GM19023 (cell line): ENCODE data around the gene IFIT2.
"Not testable (repeated sequence)": the region's sequence is repeated elsewhere in the genome, so short reads cannot be mapped to it uniquely, and the experiment has no call there.

Experiments
- ATAC-seq: cut with Tn5 transposase; IDR thresholded peaks from one replicate; pipeline ENCODE4 v1.9.1; 2021; ENCODE audit warnings: mild to moderate bottlenecking, moderate library complexity; ENCODE audit not compliant: unreplicated experiment

The IFIT2 gene

DNA sequence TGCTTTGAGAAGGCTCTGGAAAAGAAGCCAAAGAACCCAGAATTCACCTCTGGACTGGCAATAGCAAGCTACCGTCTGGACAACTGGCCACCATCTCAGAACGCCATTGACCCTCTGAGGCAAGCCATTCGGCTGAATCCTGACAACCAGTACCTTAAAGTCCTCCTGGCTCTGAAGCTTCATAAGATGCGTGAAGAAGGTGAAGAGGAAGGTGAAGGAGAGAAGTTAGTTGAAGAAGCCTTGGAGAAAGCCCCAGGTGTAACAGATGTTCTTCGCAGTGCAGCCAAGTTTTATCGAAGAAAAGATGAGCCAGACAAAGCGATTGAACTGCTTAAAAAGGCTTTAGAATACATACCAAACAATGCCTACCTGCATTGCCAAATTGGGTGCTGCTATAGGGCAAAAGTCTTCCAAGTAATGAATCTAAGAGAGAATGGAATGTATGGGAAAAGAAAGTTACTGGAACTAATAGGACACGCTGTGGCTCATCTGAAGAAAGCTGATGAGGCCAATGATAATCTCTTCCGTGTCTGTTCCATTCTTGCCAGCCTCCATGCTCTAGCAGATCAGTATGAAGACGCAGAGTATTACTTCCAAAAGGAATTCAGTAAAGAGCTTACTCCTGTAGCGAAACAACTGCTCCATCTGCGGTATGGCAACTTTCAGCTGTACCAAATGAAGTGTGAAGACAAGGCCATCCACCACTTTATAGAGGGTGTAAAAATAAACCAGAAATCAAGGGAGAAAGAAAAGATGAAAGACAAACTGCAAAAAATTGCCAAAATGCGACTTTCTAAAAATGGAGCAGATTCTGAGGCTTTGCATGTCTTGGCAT is 4.8 kb downstream of the IFIT2 start:
- ATAC-seq = no peak

DNA sequence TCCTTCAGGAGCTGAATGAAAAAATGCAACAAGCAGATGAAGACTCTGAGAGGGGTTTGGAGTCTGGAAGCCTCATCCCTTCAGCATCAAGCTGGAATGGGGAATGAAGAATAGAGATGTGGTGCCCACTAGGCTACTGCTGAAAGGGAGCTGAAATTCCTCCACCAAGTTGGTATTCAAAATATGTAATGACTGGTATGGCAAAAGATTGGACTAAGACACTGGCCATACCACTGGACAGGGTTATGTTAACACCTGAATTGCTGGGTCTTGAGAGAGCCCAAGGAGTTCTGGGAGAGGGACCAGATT is 5.4 kb downstream of the IFIT2 start:
- ATAC-seq = no peak

GRCh38 chr10:89308266-89308665 is 6.4 kb downstream of the IFIT2 start:
- ATAC-seq = no peak

- ATAC-seq = no peak
Observed at GRCh38 chr10:89308736-89309135, 6.9 kb downstream of the IFIT2 start.

DNA sequence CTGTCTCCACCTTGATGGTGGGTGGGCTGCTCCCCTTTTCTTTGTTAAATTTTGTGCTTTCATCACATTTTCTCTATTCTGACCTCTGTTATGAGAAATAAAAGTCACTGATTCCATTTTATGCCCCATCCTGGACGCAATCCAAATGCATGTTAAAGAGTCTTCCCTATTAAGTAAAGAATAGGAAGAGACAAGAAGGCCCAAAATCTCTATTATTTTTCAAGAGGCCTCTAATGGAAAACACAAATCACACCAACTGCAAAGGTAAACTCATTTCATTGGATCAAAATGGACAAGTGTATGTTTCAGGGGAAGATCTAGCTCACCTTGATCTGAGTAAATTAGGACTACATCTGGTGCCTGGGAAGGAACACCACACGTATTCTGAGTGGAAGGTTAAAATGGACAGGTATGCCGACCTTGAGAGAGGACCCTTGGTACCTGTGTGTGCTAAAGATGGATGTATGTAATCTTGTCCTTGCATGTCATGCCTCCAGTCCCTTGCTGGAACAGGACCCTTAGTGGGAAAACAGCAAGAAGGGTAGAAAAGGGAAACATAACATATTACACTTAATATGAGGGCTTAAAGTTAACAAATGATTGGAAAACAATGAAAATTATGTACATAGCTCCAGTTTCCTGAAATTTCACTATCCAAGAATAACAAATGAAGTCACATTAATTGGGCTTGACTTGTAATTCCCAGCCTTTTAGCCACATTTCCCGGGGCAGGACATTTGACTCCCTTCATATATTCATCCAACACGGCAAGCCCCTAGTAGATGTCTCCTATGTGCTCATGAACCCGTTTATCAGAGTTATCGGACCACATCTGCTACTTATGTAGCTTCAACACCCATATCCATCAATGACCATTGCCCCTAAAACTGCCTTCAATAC is 7.6 kb downstream of the IFIT2 start:
- no peak for ATAC-seq

DNA sequence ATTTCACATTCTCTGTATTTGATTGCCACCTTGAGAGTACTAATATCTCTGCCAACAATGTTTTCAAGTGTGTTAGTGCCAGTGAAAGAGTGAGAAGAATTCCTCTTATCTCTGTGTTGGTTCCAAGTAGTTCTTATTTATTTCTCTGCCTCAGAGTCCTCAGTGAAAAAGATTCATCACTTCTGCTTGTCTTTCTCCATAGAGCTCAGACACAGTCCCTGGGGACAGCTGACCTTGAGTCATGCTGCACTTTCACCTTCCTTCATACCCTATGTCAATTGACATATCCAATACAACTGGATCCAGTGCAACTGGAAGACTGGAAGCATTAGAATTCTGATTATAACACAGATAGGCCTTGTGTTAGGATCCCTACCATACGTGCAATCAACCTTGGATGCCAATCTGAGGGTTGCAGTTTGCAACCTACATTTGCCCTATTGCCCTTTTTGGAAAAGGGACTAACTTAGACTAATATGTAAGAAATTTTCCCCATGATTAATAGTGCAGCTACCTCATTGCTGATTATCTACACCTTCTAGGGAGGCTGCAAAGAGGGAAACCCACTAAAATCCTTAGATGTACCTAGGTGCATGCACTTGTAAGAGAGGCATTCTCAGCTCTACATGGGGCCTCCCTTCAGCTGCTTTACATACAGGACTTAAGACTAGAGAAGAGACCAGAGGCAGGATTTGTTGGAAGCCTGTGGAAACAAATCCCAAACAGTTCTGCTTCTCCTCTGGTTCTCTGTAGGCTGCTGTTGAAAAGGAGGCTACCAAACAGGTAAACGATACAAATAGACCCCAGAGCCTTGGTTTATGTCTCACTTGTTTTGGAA is 8.4 kb downstream of the IFIT2 start:
- ATAC-seq = no peak

DNA sequence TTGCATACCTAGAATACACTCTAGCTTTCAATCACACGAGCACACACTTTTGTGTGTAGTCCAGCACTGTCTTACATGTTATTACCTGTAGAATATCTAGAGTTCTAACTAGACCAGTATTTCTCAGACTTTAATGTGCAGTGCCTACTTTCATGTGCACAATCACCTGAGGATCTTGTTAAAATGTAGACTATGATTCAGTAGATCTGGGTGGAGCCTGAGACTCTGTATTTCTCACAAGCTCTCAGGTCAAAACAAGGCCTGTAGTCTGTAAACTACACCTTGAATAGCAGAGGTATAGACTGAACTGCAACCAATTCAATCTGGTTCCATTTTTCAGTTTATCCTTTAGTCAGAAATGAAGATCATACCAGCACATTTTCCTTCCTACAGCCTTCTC is 11.1 kb downstream of the IFIT2 start:
- no peak for ATAC-seq

- no peak for ATAC-seq
Observed at GRCh38 chr10:89314676-89315075, 12.8 kb downstream of the IFIT2 start.

DNA sequence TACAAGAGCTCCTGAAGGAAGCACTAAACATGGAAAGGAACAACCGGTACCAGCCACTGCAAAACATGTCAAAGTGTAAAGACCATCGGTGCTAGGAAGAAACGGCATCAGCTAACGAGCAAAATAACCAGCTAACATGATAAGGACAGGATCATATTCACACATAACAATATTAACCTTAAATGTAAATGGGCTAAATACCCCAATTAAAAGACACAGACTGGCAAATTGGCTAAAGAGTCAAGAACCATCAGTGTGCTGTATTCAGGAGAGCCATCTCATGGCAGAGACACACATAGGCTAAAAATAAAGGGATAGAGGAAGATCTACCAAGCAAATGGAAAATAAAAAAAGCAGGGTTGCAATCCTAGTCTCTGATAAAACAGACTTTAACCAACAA is 16.2 kb downstream of the IFIT2 start:
- ATAC-seq = not testable (repeated sequence)

DNA sequence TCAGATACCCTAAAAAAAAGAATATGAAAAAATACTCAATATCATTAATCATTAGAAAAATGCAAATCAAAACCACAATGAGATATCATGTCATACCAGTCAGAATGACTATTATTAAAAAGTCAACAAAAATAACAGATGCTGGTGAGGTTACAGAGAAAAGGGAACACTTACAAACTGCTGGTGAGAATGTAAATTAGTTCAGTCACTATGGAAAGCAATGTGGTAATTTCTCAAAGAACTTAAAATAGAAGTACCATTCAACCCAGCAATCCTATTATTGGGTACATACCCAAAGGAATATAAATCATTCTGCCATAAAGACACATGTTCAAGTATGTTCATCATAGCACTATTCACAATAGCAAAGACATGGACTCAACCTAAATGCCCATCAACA is 23.2 kb downstream of the IFIT2 start:
- ATAC-seq = not testable (repeated sequence)

DNA sequence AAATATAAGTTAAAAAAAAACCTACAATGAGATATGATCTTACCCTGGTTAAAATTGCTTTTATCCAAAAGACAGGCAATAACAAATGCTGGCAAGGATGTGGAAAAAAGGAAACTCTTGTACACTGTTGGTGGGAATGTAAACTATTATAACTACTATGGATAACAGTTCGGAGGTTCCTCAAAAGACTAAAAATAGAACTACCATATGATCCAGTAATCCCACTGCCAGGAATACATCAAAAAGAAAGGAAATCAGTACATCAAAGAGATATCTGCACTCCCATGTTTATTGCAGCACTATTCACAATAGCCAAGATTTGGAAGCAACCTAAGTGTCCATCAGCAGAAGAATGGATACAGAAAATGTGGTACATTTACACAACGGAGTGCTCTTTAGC is 24.0 kb downstream of the IFIT2 start:
- not testable (repeated sequence) for ATAC-seq

DNA sequence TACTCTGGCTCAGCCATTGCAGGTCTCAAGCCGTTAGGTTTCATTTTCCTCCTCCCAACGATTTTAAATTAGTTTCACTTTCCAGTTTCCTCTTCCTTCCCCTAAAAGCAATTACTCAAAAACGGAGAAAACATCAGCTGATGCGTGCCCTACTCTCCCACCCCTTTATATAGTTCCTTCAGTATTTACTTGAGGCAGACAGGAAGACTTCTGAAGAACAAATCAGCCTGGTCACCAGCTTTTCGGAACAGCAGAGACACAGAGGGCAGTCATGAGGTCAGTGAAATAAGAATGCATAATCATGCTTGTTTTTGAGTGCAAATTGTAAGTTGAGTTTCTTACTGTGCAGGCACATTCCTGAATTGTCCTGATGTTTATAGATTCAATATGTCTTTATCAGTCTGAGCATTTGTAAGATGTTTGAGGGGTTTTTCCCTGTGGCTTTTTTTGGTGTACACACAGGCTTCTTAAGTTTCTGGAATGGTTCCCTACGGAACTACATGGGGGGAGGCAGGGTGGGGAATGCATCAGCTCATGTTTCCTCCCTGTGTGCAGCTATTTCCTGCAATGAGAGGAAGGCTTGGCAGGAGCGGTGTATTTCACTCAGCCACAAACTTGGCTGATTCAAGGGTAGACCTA is 26.1 kb downstream of the IFIT2 start, which contains the start of gene IFIT3:
TSS of gene IFIT3 (plus strand) at position 195 of the 639 bp plus-strand sequence. CDS start at position 272, 77 bp downstream.
- no peak for ATAC-seq

GRCh38 chr10:89329151-89329550 is 27.3 kb downstream of the IFIT2 start:
- ATAC-seq = no peak

GRCh38 chr10:89330014-89330413 is 28.2 kb downstream of the IFIT2 start:
- not testable (repeated sequence) for ATAC-seq

DNA sequence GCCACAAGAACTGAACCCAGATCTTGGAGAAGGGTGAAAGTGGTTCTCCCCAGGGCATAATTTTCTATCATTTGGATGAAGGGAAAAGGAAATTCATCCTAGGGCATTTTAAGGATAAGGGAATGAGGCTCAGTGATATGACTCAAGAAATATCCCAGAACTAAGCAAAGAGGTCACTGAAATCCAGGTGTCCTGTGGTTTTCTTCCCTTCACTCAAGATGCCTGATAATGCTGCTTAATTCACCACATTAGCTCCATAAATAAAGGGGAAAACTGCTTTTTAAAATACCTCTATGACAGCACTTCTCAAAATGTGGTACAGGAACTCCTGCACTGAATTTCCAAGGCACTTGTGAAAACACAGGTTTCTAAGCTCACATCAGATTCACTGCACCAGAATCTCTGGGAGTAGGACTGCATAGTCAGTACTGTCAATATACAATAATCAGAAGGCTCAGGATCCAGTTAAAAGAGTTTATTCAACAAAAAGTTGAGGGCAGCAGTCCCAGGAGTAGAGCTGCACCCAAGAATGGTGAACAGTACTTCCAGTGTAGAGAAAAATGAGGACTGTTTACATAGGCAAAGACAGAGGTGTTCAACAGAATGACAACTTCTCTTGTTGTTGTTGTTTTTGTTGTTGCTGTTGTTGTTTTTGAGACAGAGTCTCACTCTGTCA is 28.8 kb downstream of the IFIT2 start:
- ATAC-seq = no peak

- not testable (repeated sequence) for ATAC-seq
Observed at GRCh38 chr10:89331487-89332122, 29.8 kb downstream of the IFIT2 start.

GRCh38 chr10:89332123-89332633 is 30.3 kb downstream of the IFIT2 start:
- ATAC-seq = peak; percentile 33

DNA sequence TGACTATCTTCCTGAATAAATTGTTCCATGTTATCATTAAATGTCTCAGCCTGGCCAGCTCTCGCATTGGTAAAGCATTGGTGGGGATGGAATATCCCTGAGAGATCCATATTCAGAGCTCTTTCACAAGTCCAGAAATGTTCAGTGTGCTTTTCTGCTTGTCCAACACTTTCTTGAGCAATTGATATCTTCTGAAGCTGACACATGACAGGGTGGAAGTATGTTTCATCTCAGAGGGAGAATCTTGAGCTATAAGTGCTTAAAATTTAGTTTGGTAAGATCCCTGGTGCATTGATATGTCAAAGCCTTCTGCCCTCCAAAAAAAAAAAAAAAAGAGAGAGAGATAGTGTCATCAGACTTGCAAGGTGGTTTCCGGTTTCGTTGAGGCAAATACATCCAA is 33.4 kb downstream of the IFIT2 start:
- ATAC-seq = no peak

- ATAC-seq = no peak
Observed at GRCh38 chr10:89336241-89336640, 34.4 kb downstream of the IFIT2 start.
